Endothelial cell of umbilical vein (primary cell): ENCODE data around the gene TENM4. TPM values are rescaled to one million over a fixed set of nuclear protein-coding genes. Genes with fewer than 3 reads are reported as not detected.

Experiments
- BruUV-seq: library from RNA; stranded (reverse); fragments of 400-500 nt; replicated peaks from 2 replicates; lab custom pipeline; 2021; lab: Mats Ljungman, UMichigan
- CTCF ChIA-PET: fragments of 300-600, 350-600 bp; sonication (Branson Sonifier 250); formaldehyde crosslinking; loops from one replicate; lab custom pipeline; 2021; ENCODE audit warnings: antibody characterized with exemption, inconsistent platforms; lab: Charles Lee
- POLR2A ChIA-PET: fragments of 300-600, 350-600 bp; sonication (Branson Sonifier 250); formaldehyde crosslinking; loops from one replicate; lab custom pipeline; 2021; ENCODE audit warnings: antibody characterized with exemption, inconsistent platforms; lab: Charles Lee
- DNase-seq: peaks from one replicate; pipeline ENCODE4 v3.0.0-alpha.2; 2011; ENCODE audit warnings: low read depth, low spot score
- FAIRE-seq: peaks from 2 replicates; lab custom pipeline; 2011; peaks lifted over from hg19 to GRCh38; lab: Jason Lieb, UNC
- H2AFZ ChIP-seq: 2 replicates; pipeline ENCODE4 v1.6.0; 2012; ENCODE audit warnings: low read depth, low read length, control low read depth, inconsistent platforms
- H3K27ac ChIP-seq: 2 replicates; pipeline ENCODE4 v1.5.1; 2011; ENCODE audit warnings: low read depth, mild to moderate bottlenecking, control low read depth, low read length, moderate library complexity; ENCODE audit not compliant: insufficient read depth
- H3K27me3 ChIP-seq, 2 experiments: 2 replicates each; pipeline versions ENCODE4 v1.6.0 to v1.6.1; 2011; ENCODE audit warnings: low read length in 2 of 2, mixed read lengths in 1 of 2; ENCODE audit not compliant: control insufficient read depth in 2 of 2, insufficient read depth in 2 of 2
- H3K36me3 ChIP-seq, 2 experiments: 2 replicates in 1 of 2; 3 replicates in 1 of 2; pipeline ENCODE4 v1.5.1; 2011; ENCODE audit warnings: low read length in 2 of 2, mild to moderate bottlenecking in 1 of 2, moderate library complexity in 1 of 2; ENCODE audit not compliant: control insufficient read depth in 2 of 2, insufficient read depth in 2 of 2; ENCODE audit errors: extremely low read depth in 1 of 2
- H3K4me1 ChIP-seq: 3 replicates; pipeline ENCODE4 v1.5.1; 2011; ENCODE audit warnings: mild to moderate bottlenecking, low read length; ENCODE audit not compliant: control insufficient read depth, insufficient read depth; ENCODE audit errors: extremely low read depth
- H3K4me2 ChIP-seq: 2 replicates; pipeline ENCODE4 v1.6.1; 2011; ENCODE audit warnings: low read length, control low read depth, mixed read lengths; ENCODE audit not compliant: insufficient read depth
- H3K4me3 ChIP-seq, 3 experiments: fragments of 200-600 bp in 1 of 3; sonication (generic), shearing (Covaris generic) in 1 of 3; replicated peaks in 1 of 3; 2 replicates each; pipeline ENCODE4 v1.5.1; 2011 to 2016; ENCODE audit warnings: control low read depth in 3 of 3, low read length in 3 of 3, mild to moderate bottlenecking in 2 of 3, inconsistent platforms in 1 of 3, low read depth in 1 of 3, moderate library complexity in 1 of 3; ENCODE audit not compliant: insufficient read depth in 1 of 3
- H3K79me2 ChIP-seq: 2 replicates; pipeline ENCODE4 v1.6.0; 2012; ENCODE audit warnings: low read length, inconsistent platforms; ENCODE audit not compliant: control insufficient read depth, insufficient read depth
- H3K9ac ChIP-seq: replicated peaks from 2 replicates; pipeline ENCODE3; 2011; ENCODE audit warnings: low read length, control low read depth; ENCODE audit not compliant: insufficient read depth; ENCODE audit errors: extremely low read depth
- H3K9me1 ChIP-seq: replicated peaks from 3 replicates; pipeline ENCODE4 v1.6.0; 2011; ENCODE audit warnings: mild to moderate bottlenecking, low read length; ENCODE audit not compliant: control insufficient read depth, insufficient read depth; ENCODE audit errors: extremely low read depth
- H3K9me3 ChIP-seq: replicated peaks from 2 replicates; pipeline ENCODE4 v1.5.1; 2012; ENCODE audit warnings: low read length, inconsistent platforms; ENCODE audit not compliant: control insufficient read depth, insufficient read depth
- H4K20me1 ChIP-seq: replicated peaks from 2 replicates; pipeline ENCODE3; 2011; ENCODE audit warnings: mild to moderate bottlenecking, low read length; ENCODE audit not compliant: control insufficient read depth, insufficient read depth; ENCODE audit errors: extremely low read depth
- EZH2 ChIP-seq: IDR thresholded peaks from 2 replicates; pipeline ENCODE4 v1.6.1; 2012; ENCODE audit warnings: borderline replicate concordance, low read depth, mild to moderate bottlenecking, moderate library complexity, low read length, inconsistent platforms; ENCODE audit not compliant: severe bottlenecking
- FOS ChIP-seq: IDR thresholded peaks from 2 replicates; pipeline ENCODE4 v1.6.1; 2011; ENCODE audit warnings: mild to moderate bottlenecking, low read length, moderate library complexity, borderline replicate concordance; ENCODE audit not compliant: insufficient read depth
- GATA2 ChIP-seq: IDR thresholded peaks from 2 replicates; pipeline ENCODE4 v1.7.0; 2011; ENCODE audit warnings: low read depth, mild to moderate bottlenecking, moderate library complexity, mixed read lengths, low read length; ENCODE audit not compliant: insufficient read length, insufficient read depth
- JUN ChIP-seq: IDR thresholded peaks from 2 replicates; pipeline ENCODE4 v1.6.1; 2011; ENCODE audit warnings: borderline replicate concordance, low read depth; ENCODE audit not compliant: insufficient read length, insufficient read depth
- MYC ChIP-seq: IDR thresholded peaks from one replicate; pipeline ENCODE4 v1.6.1; 2011; ENCODE audit warnings: mild to moderate bottlenecking, low read depth, low read length
- POLR2A ChIP-seq: IDR thresholded peaks from 2 replicates; pipeline ENCODE4 v1.6.1; 2012; ENCODE audit warnings: low read depth, mild to moderate bottlenecking, control low read depth, low read length
- POLR2AphosphoS5 ChIP-seq: IDR thresholded peaks from 2 replicates; pipeline ENCODE4 v1.6.1; 2012; ENCODE audit warnings: low read depth, mild to moderate bottlenecking, control low read depth, low read length, moderate library complexity; ENCODE audit not compliant: insufficient read depth
- dilution Hi-C: fragments of 300-500 bp; cut with MboI; formaldehyde crosslinking; loops from one replicate; pipeline ENCODE4 v1.15.0; 2019; ENCODE audit warnings: low sequenced_read_pairs; ENCODE audit not compliant: extremely low pct_ligation_motif_present
- intact Hi-C: fragments of 100-400 bp; cut with micrococcal nuclease; formaldehyde crosslinking; loops from one replicate; pipeline ENCODE4 v1.10.0; 2022
- polyA plus RNA-seq, 4 experiments: library from polyadenylated mRNA; depleted of rRNA in 3 of 4; stranded (reverse) in 3 of 4; unstranded in 1 of 4; fragments of >200 nt; gene quantifications; 2 replicates each; pipeline versions ENCODE4 v1.2.1 to v1.2.3, GENCODE V29; 2011 to 2012; ENCODE audit warnings: missing spikeins in 1 of 4
- total RNA-seq: library from RNA; stranded (reverse); gene quantifications from 2 replicates; pipeline ENCODE4 v1.2.3, GENCODE V29; 2021
- TF ChIP-seq, protein P1 (sequence below): IDR thresholded peaks from 2 replicates; pipeline ENCODE4 v1.6.1; 2011; ENCODE audit not compliant: insufficient read depth, insufficient read length
- TF ChIP-seq, protein P2 (sequence below), 2 donors: IDR thresholded peaks; 1 replicate in 1 of 2; 2 replicates in 1 of 2; pipeline ENCODE4 v1.5.1; 2011; ENCODE audit warnings: low read length in 2 of 2, mild to moderate bottlenecking in 2 of 2, moderate library complexity in 2 of 2, control low read depth in 1 of 2, inconsistent platforms in 1 of 2, low read depth in 1 of 2; ENCODE audit not compliant: insufficient read depth in 1 of 2; ENCODE audit errors: extremely low read depth in 1 of 2

TENM4 gene
- total and polyA plus RNA-seq, 2 donors (not counting 3 experiments of a cell fraction or from before 2014, with no cell fraction given) = 0.06 to 0.27 TPM

DNA sequence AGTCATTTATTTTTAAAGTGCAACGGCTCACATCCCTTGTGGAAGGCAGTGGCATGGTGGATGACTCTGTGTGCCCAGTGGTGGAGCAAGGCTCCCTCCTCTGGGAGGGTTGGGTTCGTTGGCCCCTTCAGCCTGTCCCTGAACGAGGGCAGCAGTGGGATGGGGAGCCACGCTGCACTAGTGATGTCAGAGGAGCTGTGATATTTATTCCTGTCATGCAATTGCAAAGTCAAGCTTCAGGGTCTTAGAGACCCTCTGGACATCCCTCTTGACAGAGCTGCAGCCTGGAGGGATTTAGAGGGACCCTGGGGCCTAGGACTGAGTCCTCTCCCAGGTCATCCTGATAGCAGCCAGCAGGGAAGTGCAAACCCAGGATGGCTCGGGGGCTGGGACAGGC, 788.0 kb downstream of the TENM4 start:
- H4K20me1 ChIP-seq = no peaks in the 10 kb centered on the region
- no peak overlapping the region for H3K4me2 ChIP-seq
- FAIRE-seq (no peak), DNase-seq (no peak)
- dilution Hi-C loops (no loop called here), intact Hi-C loops (no loop called here)
- ChIA-PET CTCF (no interaction called here), POLR2A (no interaction called here)
- H3K9me3 ChIP-seq = no peaks in the 10 kb centered on the region
- H3K9ac ChIP-seq = no peak overlapping the region
- H3K9me1 ChIP-seq = no peaks in the 10 kb centered on the region
- H2AFZ ChIP-seq = no peak overlapping the region
- no peaks in the 10 kb centered on the region for H3K79me2 ChIP-seq
- TF ChIP-seq MYC (no peak), POLR2AphosphoS5 (no peak), FOS (no peak), POLR2A (no peak), GATA2 (no peak), EZH2 (no peak), JUN (no peak)
- TF ChIP-seq, protein P1, sequence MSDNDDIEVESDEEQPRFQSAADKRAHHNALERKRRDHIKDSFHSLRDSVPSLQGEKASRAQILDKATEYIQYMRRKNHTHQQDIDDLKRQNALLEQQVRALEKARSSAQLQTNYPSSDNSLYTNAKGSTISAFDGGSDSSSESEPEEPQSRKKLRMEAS = no peak
- TF ChIP-seq, protein P2, sequence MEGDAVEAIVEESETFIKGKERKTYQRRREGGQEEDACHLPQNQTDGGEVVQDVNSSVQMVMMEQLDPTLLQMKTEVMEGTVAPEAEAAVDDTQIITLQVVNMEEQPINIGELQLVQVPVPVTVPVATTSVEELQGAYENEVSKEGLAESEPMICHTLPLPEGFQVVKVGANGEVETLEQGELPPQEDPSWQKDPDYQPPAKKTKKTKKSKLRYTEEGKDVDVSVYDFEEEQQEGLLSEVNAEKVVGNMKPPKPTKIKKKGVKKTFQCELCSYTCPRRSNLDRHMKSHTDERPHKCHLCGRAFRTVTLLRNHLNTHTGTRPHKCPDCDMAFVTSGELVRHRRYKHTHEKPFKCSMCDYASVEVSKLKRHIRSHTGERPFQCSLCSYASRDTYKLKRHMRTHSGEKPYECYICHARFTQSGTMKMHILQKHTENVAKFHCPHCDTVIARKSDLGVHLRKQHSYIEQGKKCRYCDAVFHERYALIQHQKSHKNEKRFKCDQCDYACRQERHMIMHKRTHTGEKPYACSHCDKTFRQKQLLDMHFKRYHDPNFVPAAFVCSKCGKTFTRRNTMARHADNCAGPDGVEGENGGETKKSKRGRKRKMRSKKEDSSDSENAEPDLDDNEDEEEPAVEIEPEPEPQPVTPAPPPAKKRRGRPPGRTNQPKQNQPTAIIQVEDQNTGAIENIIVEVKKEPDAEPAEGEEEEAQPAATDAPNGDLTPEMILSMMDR (IDR thresholded peaks at IDR 0.05; ENCODE audit: extremely low read depth in 1 of 2, insufficient read depth in 1 of 2, low read depth in 1 of 2, low read length in 2 of 2) = no peak
- H3K36me3 ChIP-seq = no peaks in the 10 kb centered on the region
- no peaks in the 10 kb centered on the region for H3K4me1 ChIP-seq
- H3K27ac ChIP-seq = no peak overlapping the region
- H3K4me3 ChIP-seq = no peak overlapping the region
- BruUV-seq = no TSS peak
- no peaks in the 10 kb centered on the region for H3K27me3 ChIP-seq
